22Rv1 (cell line): ENCODE results near the gene PARD3.
"Not testable (repeated sequence)": the region's sequence is repeated elsewhere in the genome, so short reads cannot be mapped to it uniquely, and the experiment has no call there.

Experiments used
- H3K27ac ChIP-seq: fragments of 450-650 bp; 2 replicates; pipeline ENCODE4 v1.5.1; 2017
- ZFX ChIP-seq: fragments of 450-650 bp; IDR thresholded peaks from 2 replicates; pipeline ENCODE4 v1.6.1; 2017; ENCODE audit warnings: antibody characterized with exemption, borderline replicate concordance
- TF ChIP-seq, protein P1 (sequence below): fragments of 450-650 bp; IDR thresholded peaks from 2 replicates; pipeline ENCODE4 v1.5.1; 2017; ENCODE audit warnings: mild to moderate bottlenecking

Gene PARD3

DNA sequence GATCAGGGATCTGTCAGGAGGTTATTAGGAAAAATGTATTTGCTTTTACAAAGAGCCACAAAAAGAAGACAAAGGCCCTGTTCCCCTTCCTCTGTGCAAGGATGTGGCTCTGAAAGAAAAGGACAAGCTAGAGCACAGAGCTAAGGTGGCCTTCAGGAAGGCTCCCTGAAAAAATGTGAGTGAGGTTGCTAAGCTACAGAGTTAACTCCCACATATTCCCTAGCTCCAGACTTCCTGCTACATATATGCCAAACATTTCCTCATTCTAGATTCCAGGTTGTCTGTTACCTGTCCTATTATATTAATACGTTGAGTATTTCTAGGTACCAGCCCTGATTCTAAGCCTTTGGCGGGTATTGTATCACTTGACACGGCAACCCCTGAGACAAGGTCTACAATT is 369.0 kb downstream of the PARD3 start:
- TF ChIP-seq, protein P1, sequence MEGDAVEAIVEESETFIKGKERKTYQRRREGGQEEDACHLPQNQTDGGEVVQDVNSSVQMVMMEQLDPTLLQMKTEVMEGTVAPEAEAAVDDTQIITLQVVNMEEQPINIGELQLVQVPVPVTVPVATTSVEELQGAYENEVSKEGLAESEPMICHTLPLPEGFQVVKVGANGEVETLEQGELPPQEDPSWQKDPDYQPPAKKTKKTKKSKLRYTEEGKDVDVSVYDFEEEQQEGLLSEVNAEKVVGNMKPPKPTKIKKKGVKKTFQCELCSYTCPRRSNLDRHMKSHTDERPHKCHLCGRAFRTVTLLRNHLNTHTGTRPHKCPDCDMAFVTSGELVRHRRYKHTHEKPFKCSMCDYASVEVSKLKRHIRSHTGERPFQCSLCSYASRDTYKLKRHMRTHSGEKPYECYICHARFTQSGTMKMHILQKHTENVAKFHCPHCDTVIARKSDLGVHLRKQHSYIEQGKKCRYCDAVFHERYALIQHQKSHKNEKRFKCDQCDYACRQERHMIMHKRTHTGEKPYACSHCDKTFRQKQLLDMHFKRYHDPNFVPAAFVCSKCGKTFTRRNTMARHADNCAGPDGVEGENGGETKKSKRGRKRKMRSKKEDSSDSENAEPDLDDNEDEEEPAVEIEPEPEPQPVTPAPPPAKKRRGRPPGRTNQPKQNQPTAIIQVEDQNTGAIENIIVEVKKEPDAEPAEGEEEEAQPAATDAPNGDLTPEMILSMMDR, result no peak
- no peak for TF ChIP-seq ZFX
- no peak overlapping the region for H3K27ac ChIP-seq

DNA sequence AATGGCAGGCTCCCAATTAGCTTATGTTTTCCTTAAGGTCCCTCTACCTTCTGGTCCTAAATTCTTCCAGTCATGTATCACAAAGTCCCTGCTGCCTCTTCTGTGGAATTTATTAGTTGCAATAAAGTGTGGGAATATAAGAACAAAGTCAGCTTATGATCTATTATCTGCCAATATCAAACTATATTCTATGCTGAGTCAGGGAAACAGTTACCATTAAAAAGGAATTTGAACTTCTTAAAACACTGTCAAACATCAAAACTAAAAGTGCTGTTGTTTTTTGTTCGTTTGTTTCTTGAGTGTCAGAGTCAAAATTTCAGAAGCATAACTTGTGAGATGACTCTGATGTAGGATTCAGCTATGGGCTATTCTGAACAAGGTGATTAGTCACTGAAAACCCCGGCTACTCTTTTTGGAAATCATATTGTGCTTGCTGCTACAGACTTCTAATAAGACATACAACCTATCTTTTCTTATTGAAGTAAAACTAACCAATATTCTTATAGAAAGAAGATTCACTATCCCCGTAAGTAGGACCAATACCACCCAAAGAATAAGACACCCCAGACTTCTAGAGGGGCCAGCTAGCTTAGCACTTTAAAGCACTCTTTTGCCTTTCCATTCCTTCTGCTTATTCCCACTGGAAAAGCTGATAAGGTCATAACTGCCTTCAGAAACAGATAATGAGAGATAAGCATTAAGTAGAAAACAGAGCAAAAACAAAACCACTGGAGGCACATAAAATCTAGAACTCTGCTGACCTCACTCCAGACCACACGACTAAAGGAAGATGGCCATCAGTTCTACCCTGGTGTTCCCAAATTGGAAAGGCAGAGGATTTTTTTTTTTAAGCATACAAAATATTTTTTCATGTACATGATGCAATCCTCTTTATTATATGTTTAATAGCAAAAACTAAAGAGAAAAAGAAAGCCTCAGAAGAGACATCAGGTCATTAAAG is 370.6 kb downstream of the PARD3 start:
- TF ChIP-seq, protein P1, result no peak
- TF ChIP-seq ZFX, result no peak
- H3K27ac ChIP-seq, result no peak overlapping the region

DNA sequence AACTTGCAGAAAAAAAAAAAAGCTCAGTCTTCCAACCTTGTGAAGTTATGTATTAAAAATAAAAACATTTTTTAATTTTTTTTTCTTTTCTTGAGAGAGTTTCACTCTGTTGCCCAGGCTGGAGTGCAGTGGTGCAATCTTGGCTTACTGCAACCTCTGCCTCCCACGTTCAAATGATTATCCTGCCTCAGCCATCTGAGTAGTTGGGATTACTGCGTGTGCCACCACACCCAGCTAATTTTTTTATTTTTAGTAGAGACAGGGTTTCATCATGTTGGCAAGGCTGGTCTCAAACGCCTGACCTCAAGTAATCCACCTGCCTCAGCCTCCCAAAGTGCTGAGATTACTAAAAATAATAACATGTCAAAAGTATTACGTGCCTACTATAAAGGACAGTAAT is 375.7 kb downstream of the PARD3 start:
- not testable (repeated sequence) for H3K27ac ChIP-seq

DNA sequence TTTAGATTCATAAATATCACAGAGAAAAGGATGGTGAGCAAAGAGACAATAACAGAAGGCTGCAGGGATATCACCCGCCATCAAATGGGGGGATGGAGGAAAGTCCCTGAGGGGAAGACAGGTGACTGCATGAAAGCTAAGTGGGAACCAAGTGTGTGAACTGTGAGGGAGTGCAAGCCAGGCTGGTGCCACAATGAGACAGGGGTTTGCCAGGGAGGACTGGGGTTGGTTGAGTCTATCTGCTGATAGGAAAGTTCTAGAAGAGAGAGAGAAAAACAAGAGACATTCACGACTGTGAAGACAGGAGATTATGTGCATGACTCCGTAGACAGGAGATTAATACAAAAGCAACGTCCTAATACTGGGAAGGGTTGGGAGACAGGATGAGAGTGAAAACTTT is 376.4 kb downstream of the PARD3 start:
- TF ChIP-seq, protein P1, result no peak
- TF ChIP-seq ZFX, result no peak
- no peak overlapping the region for H3K27ac ChIP-seq

DNA sequence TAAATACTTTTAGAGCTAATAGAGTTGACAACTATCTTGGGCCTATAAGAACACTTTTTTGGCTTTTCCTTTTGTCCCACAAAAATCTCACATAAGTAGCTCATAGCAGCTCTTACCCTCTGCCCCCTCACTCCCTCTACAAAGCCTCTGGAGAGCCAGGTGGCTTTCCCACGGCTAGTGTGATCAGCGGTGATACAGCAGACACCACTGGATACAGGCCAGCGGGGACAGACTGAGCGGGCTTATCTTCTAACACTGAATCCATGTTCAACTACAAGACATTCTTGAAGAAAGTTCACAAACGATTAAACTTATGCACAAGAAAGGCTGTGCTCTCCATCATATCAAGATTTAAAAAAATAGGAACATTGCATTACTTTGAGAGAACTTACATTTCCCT is 377.2 kb downstream of the PARD3 start:
- no peak overlapping the region for H3K27ac ChIP-seq
- TF ChIP-seq, protein P1, result no peak
- TF ChIP-seq ZFX, result no peak

DNA sequence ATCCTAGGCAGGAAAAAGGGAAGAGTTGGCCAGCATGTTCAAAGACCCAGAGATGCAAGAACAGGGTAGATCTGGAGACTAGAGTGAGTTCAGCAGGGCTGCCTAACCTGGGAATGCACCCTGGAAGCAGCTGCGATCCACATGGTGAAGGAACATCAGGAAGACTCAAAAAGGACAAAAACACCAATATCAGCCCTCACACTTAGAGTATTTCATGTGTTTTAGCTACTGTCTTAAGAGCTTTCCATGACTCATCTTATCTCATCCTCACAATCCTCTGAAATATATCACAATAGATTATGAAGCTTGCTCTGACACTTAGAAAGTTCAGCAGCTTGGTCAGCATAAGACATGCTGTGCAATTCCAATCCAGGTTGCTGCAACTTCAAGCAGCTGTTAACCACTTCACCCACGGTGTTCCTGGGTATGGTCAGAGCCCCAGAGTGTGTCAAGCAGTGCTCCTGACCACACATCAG is 380.9 kb downstream of the PARD3 start:
- TF ChIP-seq, protein P1, result no peak
- TF ChIP-seq ZFX, result no peak
- H3K27ac ChIP-seq, result no peak overlapping the region

DNA sequence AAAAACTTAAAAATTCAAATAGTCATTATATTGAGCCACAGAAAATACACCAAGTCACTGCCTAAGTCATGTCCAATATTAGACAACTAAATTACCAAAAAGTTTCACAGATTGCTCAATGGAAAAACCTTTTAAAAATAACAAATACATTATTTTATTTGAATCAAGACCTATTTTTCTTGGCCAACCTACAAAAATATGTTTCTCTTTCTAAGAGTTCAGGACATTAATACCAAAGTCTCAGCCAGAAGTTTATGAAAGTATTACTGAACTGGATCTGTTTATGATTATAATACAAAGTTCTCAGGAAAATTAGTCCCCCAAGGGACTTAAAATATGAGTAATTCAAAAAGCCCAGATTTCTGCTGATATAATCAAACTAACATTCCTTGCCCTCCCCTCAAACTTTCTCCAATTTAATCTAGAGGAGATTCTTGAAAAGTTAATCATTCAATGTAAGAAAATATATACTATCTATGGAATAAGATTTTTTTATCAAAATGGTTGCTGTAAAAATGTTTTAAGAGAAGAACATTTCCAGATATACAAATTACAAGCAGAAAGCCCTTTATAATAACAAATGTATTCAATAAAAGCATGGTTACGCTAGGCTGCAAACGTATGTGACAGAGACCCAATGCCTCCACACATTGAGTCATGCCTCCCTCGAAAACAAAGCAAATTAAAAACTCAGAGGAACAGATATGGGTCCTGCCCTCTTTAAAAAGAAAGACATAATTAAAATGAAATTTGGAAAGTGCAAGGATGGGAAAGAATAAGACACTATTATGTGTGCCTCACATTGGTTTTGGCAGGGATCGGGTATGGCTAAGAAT is 381.6 kb downstream of the PARD3 start:
- no peak overlapping the region for H3K27ac ChIP-seq

More for the DNA sequence above, 381.6 kb downstream of the PARD3 start:
- TF ChIP-seq, protein P1, result no peak
- TF ChIP-seq ZFX, result no peak
